Stimulated activated CD4-positive, alpha-beta T cell treated with anti-CD3 and anti-CD28 coated beads, Interleukin-4, amount 100 ng/mL, for 4 hours (primary cell): Measurements from ENCODE around the gene STOX2.

Source experiments
- DNase-seq, 2 experiments: peaks; one replicate each; pipeline ENCODE4 v3.0.0-alpha.2; 2020

Gene STOX2

DNA sequence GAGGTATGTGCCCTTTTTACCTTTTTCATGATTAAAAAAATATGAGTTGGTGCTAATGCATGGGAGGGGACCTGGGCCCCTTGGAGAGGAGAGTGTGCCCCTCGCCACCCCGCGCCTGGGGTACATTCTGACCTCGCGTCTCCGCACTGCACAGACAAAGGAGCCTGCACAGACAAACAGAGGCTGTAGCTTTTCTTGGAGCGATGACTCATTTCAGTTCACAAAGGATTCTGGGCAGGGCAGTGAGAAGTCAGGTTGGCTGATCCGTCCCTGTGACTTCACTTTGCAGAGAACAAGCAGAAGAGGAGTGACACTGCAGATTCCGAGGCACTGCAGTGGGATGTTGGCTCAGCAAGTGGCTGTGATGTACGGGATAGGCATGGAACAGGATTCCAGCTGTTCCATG, 82.9 kb downstream of the STOX2 start:
- DNase-seq: no peak

GRCh38 chr4:183988874-183989273, 83.8 kb downstream of the STOX2 start:
- no peak for DNase-seq

GRCh38 chr4:183989461-183989860, 84.4 kb downstream of the STOX2 start:
- no peak for DNase-seq

DNA sequence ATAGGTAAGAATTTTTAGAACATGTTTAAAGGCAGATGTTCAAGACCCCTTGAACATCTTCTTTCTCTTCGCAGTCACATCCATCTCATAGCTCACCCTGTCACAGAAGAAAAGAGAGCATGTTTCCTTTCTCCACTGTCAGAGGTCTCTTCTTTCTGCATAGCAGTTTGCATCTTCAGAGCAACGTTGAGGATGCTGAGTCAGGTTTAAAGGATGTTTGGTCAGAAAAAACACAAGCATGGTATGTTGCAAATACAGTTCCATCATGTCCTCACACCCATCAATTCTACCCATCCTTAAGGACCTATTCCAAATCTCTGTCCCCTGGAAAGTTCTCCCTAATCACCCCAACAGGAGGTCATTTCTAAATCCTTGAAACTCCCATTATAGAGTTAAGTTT, 84.8 kb downstream of the STOX2 start:
- DNase-seq: no peak

GRCh38 chr4:183993676-183994075, 88.6 kb downstream of the STOX2 start:
- no peak for DNase-seq

- DNase-seq: no peak
These were observed 90.5 kb downstream of the STOX2 start for GRCh38 chr4:183995570-183995969.

GRCh38 chr4:183996868-183997267, 91.8 kb downstream of the STOX2 start:
- no peak for DNase-seq

GRCh38 chr4:183999435-183999834, 94.3 kb downstream of the STOX2 start:
- no peak for DNase-seq

DNA sequence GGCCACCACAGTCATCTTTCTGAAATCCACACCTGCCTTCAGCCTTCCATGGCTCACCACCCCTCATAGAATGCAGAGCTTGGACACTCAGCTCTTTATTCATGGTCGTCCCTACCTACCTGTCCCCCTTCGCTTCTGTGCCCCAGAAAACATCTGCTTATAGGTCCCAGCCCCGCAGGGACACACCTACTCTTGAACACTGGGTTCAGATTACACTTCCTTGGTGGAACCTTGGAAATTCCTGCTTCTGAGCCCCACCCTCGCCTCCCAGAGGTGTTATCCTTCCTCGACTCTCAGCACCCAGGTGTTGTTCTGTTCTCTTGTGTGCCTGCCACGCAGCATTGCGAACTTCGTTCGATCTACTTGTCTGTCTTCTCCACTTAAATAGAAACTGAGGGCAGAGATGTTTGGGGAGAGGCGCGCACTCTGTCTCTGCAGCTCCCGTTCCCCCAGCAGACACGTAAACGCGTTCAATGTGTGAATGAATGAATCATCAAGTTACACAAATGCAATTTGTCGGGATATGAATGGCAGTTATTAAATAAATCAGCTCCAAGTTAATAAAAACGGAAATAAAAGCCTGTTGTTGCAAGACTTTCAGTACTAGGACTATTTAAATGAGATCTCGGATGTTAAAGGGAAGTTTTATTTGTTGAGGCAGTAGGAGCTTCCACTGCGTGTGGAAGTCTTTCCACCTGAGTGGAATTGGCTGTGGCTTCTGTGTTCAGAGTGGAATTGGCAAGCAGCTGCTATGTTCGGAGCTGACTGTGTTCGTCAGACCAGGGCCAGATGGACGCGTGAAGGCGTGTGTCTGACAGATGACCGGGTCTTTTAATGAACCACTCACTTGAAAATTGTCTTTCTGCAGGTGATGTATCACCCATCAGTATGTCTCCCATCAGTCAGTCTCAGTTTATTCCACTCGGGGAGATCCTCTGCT, 95.6 kb downstream of the STOX2 start:
- no peak for DNase-seq

DNA sequence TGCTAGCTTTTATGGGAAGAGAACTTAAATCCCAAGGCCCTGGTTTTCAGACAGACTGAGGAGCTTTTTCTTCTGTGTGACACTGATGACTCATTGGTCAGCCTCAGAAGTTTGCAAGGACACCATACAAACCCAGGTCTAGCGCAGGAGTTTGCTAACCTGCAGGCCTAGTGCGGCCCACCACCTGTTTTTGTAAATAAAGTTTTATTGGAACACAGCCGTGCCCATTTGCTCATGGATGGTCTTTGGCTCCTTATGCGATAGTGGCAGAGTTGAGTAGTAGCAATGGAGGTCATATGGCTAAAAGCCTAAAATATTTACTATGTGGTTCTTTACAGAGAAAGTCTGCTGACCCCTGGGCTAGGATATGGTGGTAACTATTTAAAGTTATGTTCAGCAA, 98.3 kb downstream of the STOX2 start:
- no peak for DNase-seq

DNA sequence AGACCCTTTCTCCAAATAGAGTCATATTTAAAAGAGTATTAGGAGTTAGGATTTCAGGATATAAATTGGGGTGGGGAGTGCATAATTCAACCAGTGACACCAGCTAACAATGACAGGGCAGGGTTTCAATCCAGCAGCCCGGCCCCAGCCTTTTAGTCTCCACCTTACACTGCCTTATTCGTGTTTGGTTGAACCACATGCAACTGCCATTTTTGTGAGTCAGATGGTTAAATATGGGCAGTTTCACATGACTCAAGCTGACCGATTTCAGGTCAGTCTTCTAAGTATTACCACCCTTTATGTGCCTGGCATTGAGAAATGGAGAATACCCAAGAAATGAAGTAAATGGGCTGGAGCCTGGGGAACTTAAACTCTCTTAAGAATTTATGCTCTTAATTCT, 102.8 kb downstream of the STOX2 start:
- DNase-seq: no peak

GRCh38 chr4:184010696-184011095, 105.6 kb downstream of the STOX2 start:
- no peak for DNase-seq

DNA sequence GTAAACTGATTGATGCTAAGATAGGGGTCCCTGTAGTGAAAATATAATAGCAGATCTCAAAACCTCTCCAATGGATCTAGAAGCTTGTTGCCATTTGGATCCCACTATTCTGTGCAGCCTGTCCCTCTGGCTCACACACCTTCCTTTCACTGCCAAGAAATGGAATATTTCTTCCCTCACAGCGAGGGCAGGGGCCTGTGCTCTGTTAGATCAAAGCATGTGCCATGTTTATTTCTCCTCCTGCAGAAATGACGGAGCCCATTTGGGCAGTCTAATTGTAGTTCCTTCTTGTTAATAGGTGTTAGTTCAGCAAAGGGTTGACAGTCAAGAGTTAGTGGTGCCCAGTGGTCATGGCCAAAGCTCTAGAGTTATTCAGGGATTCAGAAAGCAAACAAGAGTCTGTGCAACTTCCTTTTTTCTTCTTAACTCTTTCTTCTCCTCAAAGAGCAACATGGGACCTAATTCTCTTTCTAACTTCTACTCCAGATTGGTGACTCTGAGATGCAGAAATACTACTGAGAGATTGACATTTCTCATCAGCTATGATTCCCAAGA, 106.8 kb downstream of the STOX2 start:
- no peak for DNase-seq

DNA sequence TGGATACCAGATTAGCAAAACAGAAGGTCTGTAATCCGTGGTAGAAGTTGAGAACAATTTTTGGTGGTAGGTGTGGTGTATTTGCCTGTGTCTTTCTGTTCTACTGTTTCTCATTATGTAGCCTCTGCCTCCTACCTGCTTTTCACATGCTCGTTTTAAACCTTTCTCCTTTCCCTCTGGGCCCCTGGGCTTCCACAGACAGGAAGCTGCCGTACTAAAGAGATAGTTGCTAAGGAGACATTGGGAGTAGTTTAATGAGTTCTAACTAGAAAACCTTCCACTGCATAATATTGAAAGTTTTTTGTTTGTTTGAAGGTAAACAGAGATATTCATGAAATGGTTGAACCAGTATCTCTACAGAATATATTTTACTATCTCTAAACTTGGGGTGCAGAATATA, 107.8 kb downstream of the STOX2 start:
- DNase-seq: no peak

- DNase-seq: no peak
These were observed 109.2 kb downstream of the STOX2 start for GRCh38 chr4:184014301-184014700.

GRCh38 chr4:184016759-184017668, 111.9 kb downstream of the STOX2 start:
- no peak for DNase-seq

DNA sequence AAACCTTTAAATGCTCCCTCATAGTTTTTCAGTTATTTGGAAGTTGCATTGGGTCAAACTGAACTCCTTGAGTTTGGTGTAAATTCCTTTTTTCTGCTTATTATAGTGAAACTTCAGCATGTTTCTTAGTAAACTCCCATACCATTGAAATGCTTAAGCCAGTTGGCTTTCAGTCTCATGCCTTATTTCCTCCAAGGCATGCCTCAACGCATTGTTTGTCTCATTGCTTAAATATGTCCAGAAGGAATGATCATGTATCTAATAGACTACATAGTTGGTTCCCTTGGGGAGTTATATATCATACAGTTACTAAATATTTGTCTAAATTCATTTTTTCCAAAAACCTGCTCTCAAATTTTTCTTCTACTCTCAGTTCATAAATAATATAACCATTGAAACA, 114.0 kb downstream of the STOX2 start:
- no peak for DNase-seq

DNA sequence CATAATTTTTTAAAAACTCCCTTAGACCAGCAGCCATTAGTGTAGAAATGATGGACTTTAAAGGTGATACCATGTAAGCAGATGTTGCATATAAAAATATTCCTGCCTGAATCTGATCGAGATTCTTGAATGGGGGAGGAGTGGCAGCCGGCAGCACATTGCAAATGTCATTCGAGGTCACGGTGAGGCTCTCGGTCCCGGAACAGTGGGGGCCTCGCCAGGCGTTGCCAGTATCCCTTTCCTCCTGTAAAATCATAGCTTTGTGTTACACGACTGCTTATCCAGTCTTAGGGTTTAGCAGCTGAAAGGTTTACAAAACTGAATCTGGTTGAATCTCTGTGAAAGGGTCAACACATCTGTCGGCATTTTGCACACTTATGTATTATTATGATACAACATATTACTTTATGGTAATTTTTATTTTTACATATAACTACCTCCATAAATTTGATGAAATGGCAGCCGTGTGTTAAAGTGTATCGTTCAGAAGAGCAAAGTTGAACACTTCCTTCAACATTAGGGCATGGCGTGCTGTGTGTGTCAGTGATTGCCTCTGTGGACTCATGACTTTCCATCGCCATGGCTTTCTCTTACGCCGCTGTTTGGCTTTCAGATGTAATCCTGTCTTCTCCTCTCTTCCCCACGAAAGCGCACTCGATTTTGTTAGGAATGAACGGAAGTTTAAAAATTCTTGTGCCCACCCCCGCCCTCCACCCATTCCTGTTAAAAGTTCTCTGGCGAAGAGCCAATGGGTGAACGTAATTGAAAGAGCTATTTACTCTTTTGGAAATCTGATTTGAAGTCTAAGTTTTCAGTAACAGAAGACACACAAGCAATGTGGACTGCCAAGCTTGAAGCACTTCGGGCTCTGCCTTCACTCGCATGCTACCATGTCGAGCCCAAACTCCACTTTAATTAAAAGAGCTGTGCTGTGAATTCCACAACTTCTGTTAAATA, 114.8 kb downstream of the STOX2 start:
- DNase-seq: no peak

GRCh38 chr4:184021389-184021788, 116.3 kb downstream of the STOX2 start:
- no peak for DNase-seq

DNA sequence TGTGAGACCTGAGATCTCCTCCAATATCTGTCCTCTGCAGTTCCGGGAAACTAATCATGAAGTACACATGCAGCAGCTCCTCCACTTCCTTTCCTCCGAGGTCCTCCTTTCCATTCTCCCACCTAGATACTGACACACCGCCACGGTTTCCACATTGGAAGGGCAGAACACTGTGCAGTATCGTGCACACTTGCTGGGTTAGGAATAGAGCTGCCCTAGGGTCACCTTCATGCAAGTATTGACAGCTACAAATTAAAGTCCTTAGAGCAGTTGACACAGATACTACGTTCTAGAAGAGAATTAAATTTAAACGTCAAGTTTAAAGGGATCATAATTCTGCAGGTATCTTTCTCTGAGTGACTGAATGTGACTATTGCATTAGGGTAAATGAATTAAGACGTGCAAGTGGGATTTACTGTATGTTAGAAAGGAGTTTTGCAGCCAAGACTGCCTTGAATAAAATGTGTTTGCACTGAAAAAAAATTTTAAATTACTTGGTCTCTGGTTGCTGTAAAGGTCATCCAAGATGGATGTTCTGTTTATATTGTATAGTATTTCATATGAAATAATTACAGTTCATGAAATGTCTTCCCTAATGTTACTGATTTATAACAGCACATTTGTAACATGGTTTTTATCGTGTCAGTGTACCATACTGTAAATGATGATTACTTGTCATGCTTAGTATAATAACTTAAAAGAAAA, 117.7 kb downstream of the STOX2 start:
- no peak for DNase-seq

DNA sequence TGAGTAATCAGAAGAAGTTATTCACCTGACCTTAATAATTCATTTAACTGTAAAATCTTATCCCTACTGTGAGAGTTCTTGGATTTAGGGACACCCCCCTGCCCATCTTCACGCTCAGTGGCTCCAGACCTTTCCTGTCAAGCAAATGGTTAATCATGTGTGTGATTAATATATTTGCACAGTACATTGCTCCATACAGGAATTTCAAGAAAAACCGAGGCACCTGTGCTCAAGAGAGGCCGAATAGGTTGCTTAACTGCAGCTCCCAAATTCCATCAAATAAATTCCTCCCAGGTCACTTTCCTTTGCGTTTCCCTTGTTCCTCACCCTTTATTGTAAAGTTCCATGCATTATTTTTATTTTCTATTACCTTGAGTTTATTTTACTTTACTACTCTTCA, 119.5 kb downstream of the STOX2 start:
- DNase-seq: no peak
